ENCODE results near the gene C19orf44.

C19orf44 gene

GRCh38 chr19:16518483-16519229, 22.5 kb downstream of the C19orf44 start:
- DNase-seq: no peak

- DNase-seq: no peak
Measured at GRCh38 chr19:16519230-16519687, 23.1 kb downstream of the C19orf44 start.

GRCh38 chr19:16520074-16520973, 24.1 kb downstream of the C19orf44 start:
- no peak for DNase-seq

- DNase-seq: no peak
Measured at GRCh38 chr19:16520986-16521624, 24.9 kb downstream of the C19orf44 start.

GRCh38 chr19:16521715-16522289, 25.6 kb downstream of the C19orf44 start:
- no peak for DNase-seq

- DNase-seq: no peak
Measured at GRCh38 chr19:16522559-16523377, 26.6 kb downstream of the C19orf44 start.

- no peak for DNase-seq
Measured at GRCh38 chr19:16524991-16525734, 29.0 kb downstream of the C19orf44 start.

- no peak for DNase-seq
Measured at GRCh38 chr19:16525751-16526481, 29.7 kb downstream of the C19orf44 start.

GRCh38 chr19:16527334-16527935, 31.2 kb downstream of the C19orf44 start:
- DNase-seq: no peak

- no peak for DNase-seq
Measured at GRCh38 chr19:16527971-16528521, 31.9 kb downstream of the C19orf44 start.

GRCh38 chr19:16529466-16530144, 33.4 kb downstream of the C19orf44 start:
- DNase-seq: no peak

GRCh38 chr19:16530540-16531379, 34.6 kb downstream of the C19orf44 start:
- DNase-seq: no peak

GRCh38 chr19:16531380-16531669, 35.1 kb downstream of the C19orf44 start:
- no peak for DNase-seq

- DNase-seq: no peak
Measured at GRCh38 chr19:16532440-16533234, 36.4 kb downstream of the C19orf44 start.

GRCh38 chr19:16535381-16535780, 39.2 kb downstream of the C19orf44 start:
- DNase-seq: no peak

GRCh38 chr19:16536130-16536529, 39.9 kb downstream of the C19orf44 start:
- DNase-seq: no peak

GRCh38 chr19:16537111-16537510, 40.9 kb downstream of the C19orf44 start:
- no peak for DNase-seq

GRCh38 chr19:16540948-16541347, 44.8 kb downstream of the C19orf44 start:
- no peak for DNase-seq

Data from NCI-H1417 treated with DMSO at 0.1 percent for 48 hours (cell line).